Liver (tissue), 9 donors: ENCODE data around the gene C1orf21. TPM values are rescaled to one million over a fixed set of nuclear protein-coding genes. Genes with fewer than 3 reads are reported as not detected.

Experiments used
- DNase-seq: peaks from one replicate; pipeline ENCODE4 v3.0.0-alpha.2; 2017; ENCODE audit warnings: low spot score
- H3K27ac ChIP-seq, 2 donors: one replicate each; pipeline ENCODE4 v1.7.0; 2013; ENCODE audit warnings: inconsistent platforms in 2 of 2, low read length in 2 of 2, control low read depth in 1 of 2, low read depth in 1 of 2, mild to moderate bottlenecking in 1 of 2
- H3K27me3 ChIP-seq, 4 donors: one replicate each; pipeline versions ENCODE4 v1.6.1 to v1.7.0; 2013; ENCODE audit warnings: low read length in 3 of 4, inconsistent platforms in 1 of 4, mild to moderate bottlenecking in 1 of 4, moderate library complexity in 1 of 4; ENCODE audit not compliant: control insufficient read depth in 4 of 4, insufficient read depth in 4 of 4
- H3K36me3 ChIP-seq, 4 donors: one replicate each; pipeline versions ENCODE4 v1.6.1 to v1.7.0; 2013; ENCODE audit warnings: low read length in 3 of 4, mild to moderate bottlenecking in 3 of 4, low read depth in 1 of 4, moderate library complexity in 1 of 4; ENCODE audit not compliant: control insufficient read depth in 4 of 4, insufficient read depth in 3 of 4
- H3K4me1 ChIP-seq, 4 donors: one replicate each; pipeline versions ENCODE4 v1.6.1 to v1.7.0; 2013; ENCODE audit warnings: low read length in 3 of 4, mild to moderate bottlenecking in 3 of 4, moderate library complexity in 1 of 4; ENCODE audit not compliant: control insufficient read depth in 4 of 4, insufficient read depth in 4 of 4
- H3K4me3 ChIP-seq, 3 donors: one replicate each; pipeline versions ENCODE4 v1.6.1 to v1.7.0; 2013; ENCODE audit warnings: low read length in 3 of 3, control low read depth in 1 of 3, low read depth in 1 of 3, mild to moderate bottlenecking in 1 of 3
- H3K9ac ChIP-seq, 2 donors: one replicate each; pipeline ENCODE4 v1.7.0; 2013; ENCODE audit warnings: low read length in 2 of 2, mild to moderate bottlenecking in 2 of 2, moderate library complexity in 2 of 2, control low read depth in 1 of 2, low read depth in 1 of 2
- H3K9me3 ChIP-seq, 4 donors: one replicate each; pipeline versions ENCODE4 v1.6.1 to v1.7.0; 2013; ENCODE audit warnings: low read length in 3 of 4; ENCODE audit not compliant: control insufficient read depth in 4 of 4
- ATF3 ChIP-seq: IDR thresholded peaks from 2 replicates; pipeline ENCODE4 v1.6.1; 2016; ENCODE audit warnings: antibody characterized with exemption
- CTCF ChIP-seq: fragments of 150-350 bp; IDR thresholded peaks from 2 replicates; pipeline ENCODE4 v1.5.1; 2017; ENCODE audit warnings: improper control_type of control experiment, low read depth, low read length; ENCODE audit not compliant: missing input control
- EGR1 ChIP-seq, 2 donors: IDR thresholded peaks; 2 replicates each; pipeline ENCODE4 v1.6.1; 2016 to 2018; ENCODE audit warnings: antibody characterized with exemption in 2 of 2, low read depth in 2 of 2
- GABPA ChIP-seq, 2 donors: IDR thresholded peaks in 1 of 2; conservative IDR thresholded peaks in 1 of 2; 2 replicates each; pipeline ENCODE4 v1.6.1; 2016; ENCODE audit warnings: antibody characterized with exemption in 2 of 2, mild to moderate bottlenecking in 1 of 2, moderate library complexity in 1 of 2
- HNF4A ChIP-seq, 2 donors: conservative IDR thresholded peaks; 2 replicates each; pipeline ENCODE4 v1.6.1; 2016; ENCODE audit warnings: antibody characterized with exemption in 2 of 2, mild to moderate bottlenecking in 2 of 2
- JUND ChIP-seq, 2 donors: IDR thresholded peaks; 2 replicates each; pipeline ENCODE4 v1.6.1; 2016; ENCODE audit warnings: antibody characterized with exemption in 2 of 2
- MAX ChIP-seq: IDR thresholded peaks from 2 replicates; pipeline ENCODE4 v1.6.1; 2016; ENCODE audit warnings: antibody characterized with exemption
- NR2F2 ChIP-seq: IDR thresholded peaks from 2 replicates; pipeline ENCODE4 v1.6.1; 2016; ENCODE audit warnings: antibody characterized with exemption
- RAD21 ChIP-seq, 2 donors: IDR thresholded peaks; 2 replicates each; pipeline ENCODE4 v1.6.1; 2016; ENCODE audit warnings: antibody characterized with exemption in 2 of 2, mild to moderate bottlenecking in 2 of 2
- RXRA ChIP-seq, 2 donors: IDR thresholded peaks; 2 replicates each; pipeline ENCODE4 v1.6.1; 2017 to 2018; ENCODE audit warnings: antibody characterized with exemption in 2 of 2, mild to moderate bottlenecking in 1 of 2
- TAF1 ChIP-seq: conservative IDR thresholded peaks from 2 replicates; pipeline ENCODE4 v1.6.1; 2016; ENCODE audit warnings: antibody characterized with exemption, mild to moderate bottlenecking
- YY1 ChIP-seq: IDR thresholded peaks from 2 replicates; pipeline ENCODE4 v1.6.1; 2016; ENCODE audit warnings: antibody characterized with exemption, mild to moderate bottlenecking
- WGBS: extraction: QIAGEN DNeasy Blood & Tissue Kit; methylation state at CpG from one replicate; pipeline ENCODE4 v1.1.7; 2013; 5-methylcytosine and 5-hydroxymethylcytosine counted together
- polyA plus RNA-seq, 2 donors: library from polyadenylated mRNA; stranded (reverse) in 1 of 2; unstranded in 1 of 2; fragments of 200-250 nt in 1 of 2; fragments of >200 nt in 1 of 2; fragmentation: Nextera tagmentation in 1 of 2; extraction: Ambion mirVana in 1 of 2; gene quantifications; one replicate each; pipeline versions ENCODE4 v1.2.1 to v1.2.3, GENCODE V29; 2013 to 2015
- total RNA-seq, 2 donors: library from RNA; depleted of rRNA; stranded (reverse); fragments of >200 nt; gene quantifications; one replicate each; pipeline ENCODE4 v1.2.3, GENCODE V29; 2014
- TF ChIP-seq, protein P1 (sequence below): IDR thresholded peaks from 2 replicates; pipeline ENCODE4 v1.6.1; 2016; ENCODE audit warnings: antibody characterized with exemption, mild to moderate bottlenecking
- donor health status: healthy.
- donor health status: healthy.
- donor health status: healthy.
- donor health status: healthy.
- donor health status: healthy.

Gene C1orf21
- total and polyA plus RNA-seq, 4 donors = 2.3 to 21.3 (median 13.4) TPM

GRCh38 chr1:184509105-184509504 is 122.3 kb downstream of the C1orf21 start:
- H3K9ac ChIP-seq = no peak overlapping the region
- H3K4me3 ChIP-seq = no peak overlapping the region
- H3K27ac ChIP-seq = no peak overlapping the region
- no peaks in the 10 kb centered on the region for H3K36me3 ChIP-seq
- 95% methylated on average over 2 of the region's 2 CpGs for WGBS
- no peaks in the 10 kb centered on the region for H3K9me3 ChIP-seq
- H3K4me1 ChIP-seq = no peaks in the 10 kb centered on the region
- TF ChIP-seq NR2F2 = no peak
- TF ChIP-seq RXRA (IDR thresholded peaks at IDR 0.05) = no peak
- TF ChIP-seq RAD21 (IDR thresholded peaks at IDR 0.05) = no peak
- TF ChIP-seq HNF4A (conservative IDR thresholded peaks at IDR 0.05) = no peak
- TF ChIP-seq TAF1 = no peak
- TF ChIP-seq YY1 = no peak
- TF ChIP-seq CTCF = no peak
- no peak for TF ChIP-seq JUND (IDR thresholded peaks at IDR 0.05)
- no peak for TF ChIP-seq MAX
- TF ChIP-seq, protein P1, sequence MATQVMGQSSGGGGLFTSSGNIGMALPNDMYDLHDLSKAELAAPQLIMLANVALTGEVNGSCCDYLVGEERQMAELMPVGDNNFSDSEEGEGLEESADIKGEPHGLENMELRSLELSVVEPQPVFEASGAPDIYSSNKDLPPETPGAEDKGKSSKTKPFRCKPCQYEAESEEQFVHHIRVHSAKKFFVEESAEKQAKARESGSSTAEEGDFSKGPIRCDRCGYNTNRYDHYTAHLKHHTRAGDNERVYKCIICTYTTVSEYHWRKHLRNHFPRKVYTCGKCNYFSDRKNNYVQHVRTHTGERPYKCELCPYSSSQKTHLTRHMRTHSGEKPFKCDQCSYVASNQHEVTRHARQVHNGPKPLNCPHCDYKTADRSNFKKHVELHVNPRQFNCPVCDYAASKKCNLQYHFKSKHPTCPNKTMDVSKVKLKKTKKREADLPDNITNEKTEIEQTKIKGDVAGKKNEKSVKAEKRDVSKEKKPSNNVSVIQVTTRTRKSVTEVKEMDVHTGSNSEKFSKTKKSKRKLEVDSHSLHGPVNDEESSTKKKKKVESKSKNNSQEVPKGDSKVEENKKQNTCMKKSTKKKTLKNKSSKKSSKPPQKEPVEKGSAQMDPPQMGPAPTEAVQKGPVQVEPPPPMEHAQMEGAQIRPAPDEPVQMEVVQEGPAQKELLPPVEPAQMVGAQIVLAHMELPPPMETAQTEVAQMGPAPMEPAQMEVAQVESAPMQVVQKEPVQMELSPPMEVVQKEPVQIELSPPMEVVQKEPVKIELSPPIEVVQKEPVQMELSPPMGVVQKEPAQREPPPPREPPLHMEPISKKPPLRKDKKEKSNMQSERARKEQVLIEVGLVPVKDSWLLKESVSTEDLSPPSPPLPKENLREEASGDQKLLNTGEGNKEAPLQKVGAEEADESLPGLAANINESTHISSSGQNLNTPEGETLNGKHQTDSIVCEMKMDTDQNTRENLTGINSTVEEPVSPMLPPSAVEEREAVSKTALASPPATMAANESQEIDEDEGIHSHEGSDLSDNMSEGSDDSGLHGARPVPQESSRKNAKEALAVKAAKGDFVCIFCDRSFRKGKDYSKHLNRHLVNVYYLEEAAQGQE = no peak
- no peaks in the 10 kb centered on the region for H3K27me3 ChIP-seq
- no peak for DNase-seq

DNA sequence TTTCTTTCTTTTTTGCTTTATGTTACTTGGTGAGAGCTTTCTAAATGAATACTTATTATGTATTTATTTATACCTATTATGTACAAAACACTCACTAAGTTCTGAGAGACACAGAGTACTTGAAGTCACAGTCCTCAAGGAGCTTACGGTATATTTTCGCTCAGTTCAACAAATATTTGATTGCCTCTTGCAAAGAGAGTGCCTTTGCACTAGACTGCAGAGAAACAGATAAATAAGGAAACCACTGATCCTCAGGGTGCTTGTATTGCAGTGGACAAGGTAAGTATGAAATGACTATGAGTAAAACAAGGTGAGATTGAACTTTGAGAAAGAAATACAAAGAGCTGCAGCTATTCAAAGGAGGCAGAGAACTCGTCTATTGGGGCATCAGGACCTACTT is 123.3 kb downstream of the C1orf21 start:
- no peaks in the 10 kb centered on the region for H3K4me1 ChIP-seq
- H3K9ac ChIP-seq = no peak overlapping the region
- 96% methylated on average over 3 of the region's 3 CpGs for WGBS
- H3K27ac ChIP-seq = no peak overlapping the region
- no peaks in the 10 kb centered on the region for H3K27me3 ChIP-seq
- DNase-seq = no peak
- no peak overlapping the region for H3K4me3 ChIP-seq
- no peak for TF ChIP-seq ATF3
- TF ChIP-seq EGR1 (IDR thresholded peaks at IDR 0.05; ENCODE audit: low read depth in 2 of 2) = no peak
- TF ChIP-seq, protein P1 = no peak
- TF ChIP-seq RAD21 (IDR thresholded peaks at IDR 0.05) = no peak
- TF ChIP-seq GABPA (IDR thresholded peaks at IDR 0.05 in 1 of 2, conservative IDR thresholded peaks at IDR 0.05 in 1 of 2) = no peak
- H3K9me3 ChIP-seq = no peaks in the 10 kb centered on the region
- no peaks in the 10 kb centered on the region for H3K36me3 ChIP-seq
